ENCODE measurements around the gene WFDC1. TPM values are rescaled to one million over a fixed set of nuclear protein-coding genes. Genes with fewer than 3 reads are reported as not detected.

Gene WFDC1
- total RNA-seq, 1 donor from 2014 or later: 0.24 TPM

GRCh38 chr16:84307209-84307954, 12.7 kb downstream of the WFDC1 start:
- no peak for DNase-seq (ENCODE audit: extremely low spot score, unreplicated experiment)
- TF ChIP-seq CTCF (IDR thresholded peaks at IDR 0.05): no peak
- H3K36me3 Mint-ChIP-seq (ENCODE audit: unreplicated experiment): no peaks in the 10 kb centered on the region
- no peak overlapping the region for H3K4me3 Mint-ChIP-seq (ENCODE audit: unreplicated experiment)
- H3K27ac Mint-ChIP-seq (ENCODE audit: unreplicated experiment): no peak overlapping the region
- peaks cover 3% of the 10 kb centered on the region for H3K4me1 Mint-ChIP-seq (ENCODE audit: unreplicated experiment)
- H3K9me3 Mint-ChIP-seq (ENCODE audit: unreplicated experiment): no peaks in the 10 kb centered on the region
- H3K27me3 Mint-ChIP-seq (ENCODE audit: unreplicated experiment): peaks cover 52% of the 10 kb centered on the region

- Mint-ChIP-seq H3K9me3 (ENCODE audit: unreplicated experiment) (no peaks in the 10 kb centered on the region), H3K27me3 (ENCODE audit: unreplicated experiment) (peaks cover 48% of the 10 kb centered on the region), H3K36me3 (ENCODE audit: unreplicated experiment) (no peaks in the 10 kb centered on the region), H3K27ac (ENCODE audit: unreplicated experiment) (no peak overlapping the region), H3K4me1 (ENCODE audit: unreplicated experiment) (no peaks in the 10 kb centered on the region), H3K4me3 (ENCODE audit: unreplicated experiment) (no peak overlapping the region)
- no peak for DNase-seq (ENCODE audit: extremely low spot score, unreplicated experiment)
- TF ChIP-seq CTCF (IDR thresholded peaks at IDR 0.05): peak; percentile 43
Observed at GRCh38 chr16:84308120-84308519, 13.4 kb downstream of the WFDC1 start.

DNA sequence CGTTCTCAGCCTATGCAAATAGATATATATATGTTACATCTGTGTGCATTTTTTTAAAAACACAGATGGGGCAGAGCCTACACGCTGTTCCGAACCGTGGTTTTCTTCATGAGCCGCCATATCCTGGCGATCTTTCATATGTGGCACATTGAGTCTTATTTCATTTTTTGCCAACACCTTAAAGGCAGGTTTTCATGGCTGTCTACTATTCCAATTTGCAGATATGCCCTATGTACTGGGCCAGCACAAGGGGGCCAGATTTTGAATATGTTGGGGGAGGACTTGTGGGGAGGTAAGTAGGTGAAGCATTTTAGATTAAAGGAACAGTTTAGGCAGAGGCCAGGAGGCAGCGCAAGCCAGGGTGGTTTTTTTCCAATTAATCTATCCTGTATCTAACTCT, 16.0 kb downstream of the WFDC1 start:
- Mint-ChIP-seq H3K36me3 (ENCODE audit: unreplicated experiment) (no peaks in the 10 kb centered on the region), H3K27me3 (ENCODE audit: unreplicated experiment) (peaks cover 48% of the 10 kb centered on the region), H3K27ac (ENCODE audit: unreplicated experiment) (no peak overlapping the region), H3K4me3 (ENCODE audit: unreplicated experiment) (no peak overlapping the region), H3K9me3 (ENCODE audit: unreplicated experiment) (no peaks in the 10 kb centered on the region), H3K4me1 (ENCODE audit: unreplicated experiment) (no peaks in the 10 kb centered on the region)
- TF ChIP-seq CTCF (IDR thresholded peaks at IDR 0.05): no peak
- no peak for DNase-seq (ENCODE audit: extremely low spot score, unreplicated experiment)

GRCh38 chr16:84312783-84313382, 18.2 kb downstream of the WFDC1 start:
- no peak for DNase-seq (ENCODE audit: extremely low spot score, unreplicated experiment)
- no peak for TF ChIP-seq CTCF (IDR thresholded peaks at IDR 0.05)
- H3K4me1 Mint-ChIP-seq (ENCODE audit: unreplicated experiment): no peaks in the 10 kb centered on the region
- no peaks in the 10 kb centered on the region for H3K36me3 Mint-ChIP-seq (ENCODE audit: unreplicated experiment)
- H3K4me3 Mint-ChIP-seq (ENCODE audit: unreplicated experiment): no peak overlapping the region
- peaks cover 32% of the 10 kb centered on the region for H3K27me3 Mint-ChIP-seq (ENCODE audit: unreplicated experiment)
- peaks cover 4% of the 10 kb centered on the region for H3K9me3 Mint-ChIP-seq (ENCODE audit: unreplicated experiment)
- no peak overlapping the region for H3K27ac Mint-ChIP-seq (ENCODE audit: unreplicated experiment)

GRCh38 chr16:84313921-84314320, 19.2 kb downstream of the WFDC1 start:
- Mint-ChIP-seq H3K9me3 (ENCODE audit: unreplicated experiment) (peaks cover 4% of the 10 kb centered on the region), H3K36me3 (ENCODE audit: unreplicated experiment) (no peaks in the 10 kb centered on the region), H3K4me1 (ENCODE audit: unreplicated experiment) (no peaks in the 10 kb centered on the region), H3K27me3 (ENCODE audit: unreplicated experiment) (peaks cover 32% of the 10 kb centered on the region), H3K4me3 (ENCODE audit: unreplicated experiment) (no peak overlapping the region), H3K27ac (ENCODE audit: unreplicated experiment) (no peak overlapping the region)
- no peak for TF ChIP-seq CTCF (IDR thresholded peaks at IDR 0.05)
- DNase-seq (ENCODE audit: extremely low spot score, unreplicated experiment): no peak
